Lower leg skin (tissue), 4 donors: ENCODE results near the gene PLAU. TPM values are rescaled to one million over a fixed set of nuclear protein-coding genes. Genes with fewer than 3 reads are reported as not detected.
A peak's percentile ranks its signal among the peaks of the same experiment; 100 is the strongest.
"Not testable (repeated sequence)": the region's sequence is repeated elsewhere in the genome, so short reads cannot be mapped to it uniquely, and the experiment has no call there.

Experiments used
- DNase-seq, 2 donors: peaks; one replicate each; pipeline ENCODE4 v3.0.0-alpha.2; 2019; ENCODE audit warnings: low spot score in 2 of 2
- H3K4me3 ChIP-seq: fragments of 200-600 bp; sonication (generic); 2 replicates; pipeline ENCODE4 v1.5.1; 2017; ENCODE audit warnings: mild to moderate bottlenecking, low read depth; ENCODE audit not compliant: poor library complexity, severe bottlenecking
- POLR2A ChIP-seq, 2 donors: fragments of 450-650 bp; IDR thresholded peaks; one replicate each; pipeline ENCODE4 v1.6.1; 2016 to 2017; ENCODE audit warnings: antibody characterized with exemption in 2 of 2, mild to moderate bottlenecking in 1 of 2, moderate library complexity in 1 of 2
- WGBS, 2 donors: methylation state at CpG; one replicate each; pipeline ENCODE4 v1.1.5; 2018; 5-methylcytosine and 5-hydroxymethylcytosine counted together
- intact Hi-C: fragments of 100-400 bp; cut with DNase I; formaldehyde crosslinking; loops from one replicate; pipeline ENCODE4 v1.15.0; 2023; ENCODE audit warnings: low total_unique reads
- total RNA-seq, 4 donors: library from RNA; depleted of rRNA; stranded (reverse); fragments of >200 nt; gene quantifications; one replicate each; pipeline ENCODE4 v1.1.0, GENCODE V29; 2016
- TF ChIP-seq, protein P1 (sequence below), 3 donors: fragments of 450-650 bp; IDR thresholded peaks; one replicate each; pipeline ENCODE4 v1.5.1; 2016; ENCODE audit warnings: antibody characterized with exemption in 3 of 3, mild to moderate bottlenecking in 3 of 3, moderate library complexity in 2 of 3

Gene PLAU
- total RNA-seq, 4 donors from 2014 or later = 12.7 to 28.5 (median 14.7) TPM

DNA sequence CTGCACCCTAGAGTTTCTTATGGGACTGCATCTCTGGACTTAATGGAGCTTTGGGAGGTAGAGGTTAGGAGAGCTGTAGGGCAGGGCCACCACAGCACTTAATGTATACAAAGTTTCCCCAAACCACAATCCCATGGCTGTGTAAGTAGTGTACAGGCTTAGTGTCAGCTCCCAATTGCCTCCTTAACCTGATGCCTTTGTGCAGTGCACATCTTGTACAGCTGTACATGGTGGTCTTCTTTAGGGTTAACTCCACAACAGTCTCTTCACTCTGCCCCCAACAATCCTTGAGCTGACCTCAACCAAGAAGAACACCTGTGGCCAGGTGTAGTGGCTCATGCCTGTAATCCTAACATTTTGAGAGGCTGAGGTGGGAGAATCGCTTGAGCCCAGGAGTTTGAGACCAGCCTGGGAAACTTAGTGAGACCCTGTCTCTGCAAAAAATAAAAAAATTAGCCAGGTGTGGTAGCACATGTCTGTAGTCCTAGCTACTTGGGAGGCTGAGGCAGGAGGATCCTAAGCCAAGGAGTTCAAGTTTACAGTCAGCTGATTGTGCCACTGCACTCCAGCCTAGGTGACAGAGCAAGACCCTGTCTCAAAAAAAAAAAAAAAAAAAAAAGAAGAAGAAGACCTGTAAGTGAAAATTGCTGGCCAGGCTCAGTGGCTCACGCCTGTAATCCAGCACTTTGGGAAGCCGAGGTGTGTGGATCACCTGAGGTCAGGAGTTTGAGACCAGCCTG, 6.8 kb downstream of the PLAU start:
- no peak for TF ChIP-seq POLR2A (IDR thresholded peaks at IDR 0.05)
- TF ChIP-seq, protein P1, sequence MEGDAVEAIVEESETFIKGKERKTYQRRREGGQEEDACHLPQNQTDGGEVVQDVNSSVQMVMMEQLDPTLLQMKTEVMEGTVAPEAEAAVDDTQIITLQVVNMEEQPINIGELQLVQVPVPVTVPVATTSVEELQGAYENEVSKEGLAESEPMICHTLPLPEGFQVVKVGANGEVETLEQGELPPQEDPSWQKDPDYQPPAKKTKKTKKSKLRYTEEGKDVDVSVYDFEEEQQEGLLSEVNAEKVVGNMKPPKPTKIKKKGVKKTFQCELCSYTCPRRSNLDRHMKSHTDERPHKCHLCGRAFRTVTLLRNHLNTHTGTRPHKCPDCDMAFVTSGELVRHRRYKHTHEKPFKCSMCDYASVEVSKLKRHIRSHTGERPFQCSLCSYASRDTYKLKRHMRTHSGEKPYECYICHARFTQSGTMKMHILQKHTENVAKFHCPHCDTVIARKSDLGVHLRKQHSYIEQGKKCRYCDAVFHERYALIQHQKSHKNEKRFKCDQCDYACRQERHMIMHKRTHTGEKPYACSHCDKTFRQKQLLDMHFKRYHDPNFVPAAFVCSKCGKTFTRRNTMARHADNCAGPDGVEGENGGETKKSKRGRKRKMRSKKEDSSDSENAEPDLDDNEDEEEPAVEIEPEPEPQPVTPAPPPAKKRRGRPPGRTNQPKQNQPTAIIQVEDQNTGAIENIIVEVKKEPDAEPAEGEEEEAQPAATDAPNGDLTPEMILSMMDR (IDR thresholded peaks at IDR 0.05) = no peak
- intact Hi-C loops = no loop called here
- no peak overlapping the region for H3K4me3 ChIP-seq
- 88 to 94% methylated on average over 3 of the region's 3 CpGs for whole genome bisulfite sequencing, 2 donors
- no peak for DNase-seq

DNA sequence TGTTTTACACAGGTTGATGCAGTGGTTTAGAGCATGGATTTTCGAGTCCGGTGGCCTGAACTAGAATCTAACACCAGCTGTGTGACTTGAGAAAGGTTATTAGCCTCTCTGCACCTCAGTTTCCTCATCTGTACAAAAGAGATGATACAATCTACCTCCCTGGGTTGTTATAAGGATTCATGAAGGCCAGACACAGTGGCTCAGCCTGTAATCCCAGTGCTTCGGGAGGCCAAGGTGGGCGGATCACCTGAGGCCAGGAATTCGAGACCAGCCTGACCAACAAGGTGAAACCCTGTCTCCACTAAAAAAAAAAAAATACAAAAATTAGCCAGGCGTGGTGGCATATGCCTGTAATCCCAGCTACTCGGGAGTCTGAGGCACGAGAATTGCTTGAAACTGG, 8.5 kb downstream of the PLAU start:
- WGBS, 2 donors = 55 to 57% methylated on average over 8 of the region's 8 CpGs
- intact Hi-C loops, H3K4me3 ChIP-seq, DNase-seq: not testable (repeated sequence)

DNA sequence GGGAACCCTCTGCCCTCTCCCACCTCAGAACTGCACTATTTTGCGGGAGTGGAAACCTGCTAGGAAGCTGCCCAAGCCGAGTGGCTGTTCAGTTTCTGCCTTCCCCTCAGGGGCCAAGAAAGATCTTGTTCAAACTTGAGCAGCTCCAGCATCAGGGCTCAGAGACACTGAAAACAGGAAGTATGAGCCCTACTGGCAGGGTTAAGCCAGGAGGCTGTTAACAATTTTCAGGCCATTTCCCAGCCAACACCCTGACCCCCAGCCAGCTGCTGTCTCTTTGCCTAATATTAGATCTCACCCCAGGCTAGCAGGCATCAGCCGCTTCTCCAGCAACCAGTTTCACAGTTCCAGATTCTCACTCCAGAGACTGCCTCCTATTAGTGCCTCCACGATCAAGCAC, 9.2 kb downstream of the PLAU start:
- DNase-seq = peak; percentile 83 to 93
- no peak overlapping the region for H3K4me3 ChIP-seq
- no peak for TF ChIP-seq POLR2A (IDR thresholded peaks at IDR 0.05)
- TF ChIP-seq, protein P1 (IDR thresholded peaks at IDR 0.05) = no peak
- 8 to 15% methylated on average over 4 of the region's 4 CpGs for WGBS, 2 donors
- intact Hi-C loops = no loop called here

DNA sequence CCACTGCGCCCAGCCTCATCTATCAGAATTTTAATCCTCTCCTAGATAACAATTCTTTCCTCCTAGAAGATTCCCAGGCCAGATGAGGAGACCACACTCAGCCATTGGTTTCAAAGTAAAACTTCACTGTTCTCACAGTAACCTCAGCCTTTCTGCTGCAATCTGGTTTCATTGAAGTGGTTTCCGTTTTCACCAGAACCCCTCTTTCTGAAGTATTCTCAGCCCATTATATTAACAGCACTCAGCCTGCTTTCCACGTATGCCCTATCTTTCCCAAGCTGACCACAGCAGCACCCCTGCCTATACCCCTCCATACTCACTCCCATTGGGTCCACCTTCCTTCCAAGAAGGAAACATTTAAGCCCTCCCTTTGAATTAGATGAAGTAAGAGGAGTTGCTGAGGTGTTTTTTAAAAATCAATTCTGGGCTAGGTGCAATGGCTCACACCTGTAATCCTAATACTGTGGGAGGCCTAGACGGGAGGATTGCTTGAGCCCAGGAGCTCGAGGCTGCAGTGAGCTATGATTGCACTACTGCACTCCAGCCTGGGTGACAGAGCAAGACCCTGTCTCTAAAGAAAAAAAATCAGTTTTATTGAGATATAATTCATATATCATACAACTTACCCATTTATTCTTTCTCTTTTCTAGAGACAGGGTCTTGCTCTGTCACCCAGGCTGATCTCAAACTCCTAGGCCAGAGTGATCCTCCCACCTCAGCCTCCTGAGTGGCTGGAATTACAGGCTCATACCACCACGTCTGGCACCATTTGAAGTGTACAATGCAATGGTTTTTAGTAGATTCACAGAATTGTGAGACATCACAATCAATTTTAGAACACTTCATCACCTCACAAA, 11.3 kb downstream of the PLAU start:
- DNase-seq = no peak
- intact Hi-C loops = no loop called here
- TF ChIP-seq, protein P1 (IDR thresholded peaks at IDR 0.05) = no peak
- no peak for TF ChIP-seq POLR2A (IDR thresholded peaks at IDR 0.05)
- H3K4me3 ChIP-seq = no peak overlapping the region
- 92 to 94% methylated on average over 6 of the region's 6 CpGs for WGBS, 2 donors

DNA sequence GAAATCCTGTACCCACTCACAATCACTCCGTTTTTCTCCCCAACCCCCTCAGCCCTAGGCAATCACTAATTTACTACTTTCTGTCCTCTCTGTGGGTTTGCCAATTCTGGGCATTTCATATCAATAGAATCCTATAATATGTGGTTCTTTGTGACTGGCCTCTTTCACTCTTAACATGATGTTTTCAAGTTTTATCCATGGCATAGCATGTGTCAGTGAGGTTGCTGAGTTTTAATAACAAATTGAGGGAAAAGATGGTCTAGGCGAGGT, 11.9 kb downstream of the PLAU start:
- 76 to 83% methylated on average over 2 of the region's 2 CpGs for WGBS, 2 donors
- no peak overlapping the region for H3K4me3 ChIP-seq
- intact Hi-C loops = no loop called here
- DNase-seq = no peak
- no peak for TF ChIP-seq POLR2A (IDR thresholded peaks at IDR 0.05)
- TF ChIP-seq, protein P1 (IDR thresholded peaks at IDR 0.05) = no peak

DNA sequence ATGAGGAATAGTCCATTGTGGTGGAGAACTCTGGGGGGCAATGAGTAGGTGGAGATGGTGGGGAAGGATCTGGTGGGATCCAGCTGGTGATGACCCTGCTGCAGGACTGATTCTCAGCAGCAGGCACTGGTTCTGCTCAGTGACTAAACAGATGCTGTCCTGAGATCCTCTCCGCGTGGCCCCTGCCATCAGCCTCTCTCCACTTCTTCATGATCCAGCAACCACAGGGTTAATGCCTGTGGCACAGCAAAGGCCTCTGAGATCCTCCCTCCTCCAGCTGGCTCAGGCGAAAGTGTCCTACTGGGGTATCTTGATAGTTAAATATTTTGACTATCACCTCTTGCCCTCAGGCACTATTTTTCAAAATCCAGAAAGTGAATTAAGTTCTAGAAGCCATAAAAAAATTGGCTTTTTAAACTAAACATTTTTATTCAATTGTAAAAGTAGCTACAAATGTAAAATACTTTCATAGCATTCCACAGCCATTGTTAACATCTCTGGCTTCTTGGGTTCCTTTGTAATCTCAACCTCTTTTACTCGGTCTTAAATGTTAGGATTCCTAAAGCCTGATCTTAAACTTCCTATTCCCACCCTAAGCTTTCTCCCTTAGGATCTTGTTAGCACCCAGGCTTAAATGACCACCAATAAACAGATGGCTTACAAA, 13.1 kb downstream of the PLAU start:
- intact Hi-C loops = no loop called here

More for the DNA sequence above, 13.1 kb downstream of the PLAU start:
- TF ChIP-seq, protein P1 (IDR thresholded peaks at IDR 0.05) = no peak
- TF ChIP-seq POLR2A (IDR thresholded peaks at IDR 0.05) = no peak
- DNase-seq = no peak
- no peak overlapping the region for H3K4me3 ChIP-seq
- 49 to 61% methylated on average over 4 of the region's 4 CpGs for WGBS, 2 donors
